H1 (cell line): ENCODE measurements around the gene KRTAP20-4.

Experiments used
- EGR1 ChIP-seq: IDR thresholded peaks from 2 replicates; pipeline ENCODE4 v1.6.1; 2011; ENCODE audit warnings: low read depth, low read length, borderline replicate concordance
- POLR2A ChIP-seq, 2 experiments: IDR thresholded peaks; 1 replicate in 1 of 2; 2 replicates in 1 of 2; pipeline ENCODE4 v1.6.1; 2011; ENCODE audit warnings: low read depth in 2 of 2, low read length in 2 of 2, mild to moderate bottlenecking in 2 of 2; ENCODE audit errors: control extremely low read depth in 1 of 2
- SP2 ChIP-seq: IDR thresholded peaks from 2 replicates; pipeline ENCODE4 v1.6.1; 2012; ENCODE audit warnings: mild to moderate bottlenecking, low read length, inconsistent platforms
- TF ChIP-seq, protein P1 (sequence below), 3 experiments: IDR thresholded peaks; 1 replicate in 2 of 3; 2 replicates in 1 of 3; pipeline versions ENCODE4 v1.5.1 to v1.6.1; 2011; ENCODE audit warnings: low read length in 3 of 3, mild to moderate bottlenecking in 3 of 3, inconsistent platforms in 2 of 3, low read depth in 1 of 3, moderate library complexity in 1 of 3; ENCODE audit not compliant: insufficient read depth in 1 of 3; ENCODE audit errors: control extremely low read depth in 1 of 3

DNA sequence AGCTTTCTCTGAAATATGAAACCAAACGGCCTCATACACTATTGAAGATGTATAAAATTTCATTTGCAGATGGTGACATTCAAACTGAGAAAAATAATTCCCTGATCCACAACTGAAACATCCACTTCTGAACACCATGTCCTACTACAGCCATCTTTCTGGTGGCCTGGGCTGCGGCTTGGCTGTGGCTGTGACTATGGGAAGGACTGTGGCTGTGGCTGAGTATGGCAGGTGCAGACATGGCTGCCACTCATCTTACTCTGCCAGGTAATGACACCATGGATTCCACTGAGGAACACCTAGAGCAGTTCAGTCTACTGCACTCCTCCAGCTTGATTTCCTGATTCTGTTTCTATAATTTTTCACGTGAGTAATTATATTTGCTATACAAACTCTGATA, at the start of gene KRTAP20-4:
- TF ChIP-seq SP2 (no peak), POLR2A (IDR thresholded peaks at IDR 0.05; ENCODE audit: control extremely low read depth in 1 of 2, low read depth in 2 of 2, low read length in 2 of 2) (no peak), EGR1 (no peak)
- TF ChIP-seq, protein P1, sequence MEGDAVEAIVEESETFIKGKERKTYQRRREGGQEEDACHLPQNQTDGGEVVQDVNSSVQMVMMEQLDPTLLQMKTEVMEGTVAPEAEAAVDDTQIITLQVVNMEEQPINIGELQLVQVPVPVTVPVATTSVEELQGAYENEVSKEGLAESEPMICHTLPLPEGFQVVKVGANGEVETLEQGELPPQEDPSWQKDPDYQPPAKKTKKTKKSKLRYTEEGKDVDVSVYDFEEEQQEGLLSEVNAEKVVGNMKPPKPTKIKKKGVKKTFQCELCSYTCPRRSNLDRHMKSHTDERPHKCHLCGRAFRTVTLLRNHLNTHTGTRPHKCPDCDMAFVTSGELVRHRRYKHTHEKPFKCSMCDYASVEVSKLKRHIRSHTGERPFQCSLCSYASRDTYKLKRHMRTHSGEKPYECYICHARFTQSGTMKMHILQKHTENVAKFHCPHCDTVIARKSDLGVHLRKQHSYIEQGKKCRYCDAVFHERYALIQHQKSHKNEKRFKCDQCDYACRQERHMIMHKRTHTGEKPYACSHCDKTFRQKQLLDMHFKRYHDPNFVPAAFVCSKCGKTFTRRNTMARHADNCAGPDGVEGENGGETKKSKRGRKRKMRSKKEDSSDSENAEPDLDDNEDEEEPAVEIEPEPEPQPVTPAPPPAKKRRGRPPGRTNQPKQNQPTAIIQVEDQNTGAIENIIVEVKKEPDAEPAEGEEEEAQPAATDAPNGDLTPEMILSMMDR (IDR thresholded peaks at IDR 0.05; ENCODE audit: control extremely low read depth in 1 of 3, insufficient read depth in 1 of 3, low read depth in 1 of 3, low read length in 3 of 3) = no peak
